HG03064 (cell line): Measurements from ENCODE around the gene PAK6.

Experiments used
- ATAC-seq: cut with Tn5 transposase; IDR thresholded peaks from one replicate; pipeline ENCODE4 v1.9.1; 2021; ENCODE audit warnings: low read depth; ENCODE audit not compliant: unreplicated experiment

PAK6 gene

DNA sequence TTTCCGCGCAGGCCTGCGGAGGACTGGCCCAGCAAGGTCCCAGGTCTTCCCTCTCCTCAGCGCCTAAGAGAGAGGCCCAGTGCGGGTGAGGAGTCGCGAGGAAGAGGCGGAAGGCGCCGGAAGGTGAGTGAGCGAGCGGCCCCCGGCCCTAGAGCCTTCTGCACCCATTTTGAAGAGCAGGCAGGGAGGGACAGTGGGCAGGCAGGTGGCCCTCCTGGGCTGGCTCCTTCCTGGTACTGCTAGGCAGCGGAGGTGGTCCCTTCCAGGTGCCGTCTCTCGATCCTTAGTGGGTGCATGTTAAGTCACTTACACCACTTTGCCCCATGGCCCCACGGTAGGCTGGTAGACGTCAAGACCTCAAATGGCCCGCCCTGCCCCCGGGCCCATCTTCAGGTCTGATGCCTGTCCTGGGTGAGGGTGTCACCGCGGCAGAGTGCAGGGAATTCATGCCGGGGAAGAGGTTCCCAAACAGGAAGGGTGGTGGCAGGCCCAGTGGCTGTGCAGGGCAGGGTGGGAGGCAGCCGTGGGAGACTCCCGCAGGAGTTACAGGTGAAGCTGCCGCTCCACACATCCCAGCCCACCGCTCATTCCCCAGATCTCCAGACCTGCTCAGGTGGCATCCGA lies 14.4 kb downstream of the PAK6 start:
- ATAC-seq = no peak

DNA sequence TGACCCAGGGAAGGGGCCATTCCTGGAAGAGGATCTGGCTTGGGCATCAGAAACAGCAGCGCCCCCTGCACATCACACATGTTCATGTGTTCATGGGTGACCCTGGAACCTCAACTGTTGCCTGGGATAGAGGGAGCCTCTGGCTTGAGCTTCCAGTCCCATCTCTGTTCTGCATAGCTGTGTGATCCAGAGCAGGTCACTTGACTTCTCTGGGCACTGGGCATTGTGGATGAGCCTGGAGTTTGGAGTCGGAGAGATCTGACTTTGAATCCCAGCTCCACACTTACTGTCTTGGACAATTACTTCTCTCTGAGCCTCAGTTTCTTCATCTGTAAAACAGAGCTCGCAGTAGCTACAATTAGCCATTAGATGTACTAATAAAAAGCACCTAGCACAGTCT lies 15.6 kb downstream of the PAK6 start:
- no peak for ATAC-seq

- no peak for ATAC-seq
Measured at GRCh38 chr15:40255033-40255432, 16.2 kb downstream of the PAK6 start.

DNA sequence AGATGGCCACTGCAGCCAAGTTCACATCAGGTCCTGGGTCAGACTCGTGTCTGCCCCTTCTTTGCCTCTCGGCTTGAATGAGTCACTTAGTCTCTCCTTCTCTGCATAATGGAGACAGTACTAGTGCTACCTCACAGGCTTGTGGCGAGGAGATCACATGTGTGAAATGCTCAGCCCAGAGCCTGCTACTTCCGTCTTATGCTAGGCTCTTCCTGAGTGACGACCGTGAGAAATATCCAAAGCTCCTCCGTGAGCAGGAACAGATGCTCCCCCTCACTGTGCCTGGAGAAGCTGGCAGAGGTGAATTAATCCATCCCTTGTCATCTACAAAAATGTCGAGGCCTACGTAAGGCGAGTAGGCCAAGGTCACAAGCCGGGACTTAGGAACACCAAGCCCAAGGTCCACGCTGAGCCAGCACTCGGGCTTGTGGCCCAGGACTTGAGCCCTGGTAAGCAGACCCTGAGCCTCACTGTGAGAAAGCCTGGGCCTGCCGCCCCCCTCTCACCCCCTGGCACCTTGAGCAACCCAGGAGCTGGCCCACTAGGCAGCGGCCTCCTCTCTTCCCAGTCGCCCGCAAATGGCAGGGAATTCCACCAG lies 17.9 kb downstream of the PAK6 start:
- no peak for ATAC-seq

GRCh38 chr15:40257656-40258450 lies 19.0 kb downstream of the PAK6 start:
- ATAC-seq = no peak

DNA sequence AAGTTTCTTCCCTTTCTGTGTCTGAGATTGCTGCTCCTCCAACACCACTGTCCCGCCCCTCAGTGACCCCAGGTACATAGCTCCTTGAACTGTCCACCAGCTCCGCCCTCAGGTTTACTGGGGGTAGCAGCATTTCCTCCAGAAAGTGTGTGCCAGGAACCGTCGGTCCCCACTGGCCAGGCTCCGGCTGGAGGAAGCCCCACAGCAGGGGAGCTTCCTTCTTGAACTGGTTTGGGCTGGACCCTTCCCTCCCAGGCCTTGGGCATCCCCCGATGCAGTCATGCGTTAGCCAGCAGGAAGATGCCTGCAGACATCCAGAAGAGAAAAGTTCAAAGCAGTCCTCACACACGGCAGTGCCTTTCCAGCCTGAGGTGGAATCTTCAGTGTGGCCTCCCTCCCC lies 19.7 kb downstream of the PAK6 start:
- ATAC-seq = no peak

- no peak for ATAC-seq
Measured at GRCh38 chr15:40259021-40259420, 20.2 kb downstream of the PAK6 start.

DNA sequence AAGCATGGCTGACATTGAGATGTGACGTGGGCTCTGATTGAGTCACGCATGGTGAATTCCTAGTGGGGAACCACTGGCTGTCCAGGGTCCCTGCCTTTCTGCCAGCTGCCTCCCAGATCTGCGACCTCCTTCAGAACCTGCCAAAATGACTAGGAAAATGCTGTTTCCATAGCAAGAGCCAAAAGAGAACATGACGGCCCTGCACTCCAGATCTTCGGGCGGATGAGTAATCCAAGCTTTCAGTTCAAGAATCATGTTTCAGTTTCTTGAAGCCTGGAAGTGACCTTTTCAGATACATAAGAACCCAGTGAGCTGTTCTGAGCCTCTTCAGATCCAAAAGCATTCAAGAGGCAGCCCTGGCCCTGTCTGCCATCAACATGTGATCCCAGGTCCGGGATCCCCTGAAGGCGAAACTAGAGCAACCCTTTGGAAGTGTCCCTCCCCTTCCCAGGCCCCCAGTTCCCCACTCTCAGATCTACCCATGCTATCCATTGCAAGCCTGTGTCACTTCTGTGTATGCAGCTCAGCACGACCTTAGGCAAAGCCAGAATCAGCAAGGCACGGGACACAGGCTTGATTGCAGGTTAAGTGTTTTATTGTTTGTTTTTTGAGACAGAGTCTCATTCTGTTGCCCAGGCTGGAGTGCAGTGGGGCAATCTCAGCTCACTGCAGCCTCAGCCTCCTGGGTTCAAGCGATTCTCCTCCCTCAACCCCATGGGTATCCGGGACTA lies 24.3 kb downstream of the PAK6 start:
- ATAC-seq = no peak

DNA sequence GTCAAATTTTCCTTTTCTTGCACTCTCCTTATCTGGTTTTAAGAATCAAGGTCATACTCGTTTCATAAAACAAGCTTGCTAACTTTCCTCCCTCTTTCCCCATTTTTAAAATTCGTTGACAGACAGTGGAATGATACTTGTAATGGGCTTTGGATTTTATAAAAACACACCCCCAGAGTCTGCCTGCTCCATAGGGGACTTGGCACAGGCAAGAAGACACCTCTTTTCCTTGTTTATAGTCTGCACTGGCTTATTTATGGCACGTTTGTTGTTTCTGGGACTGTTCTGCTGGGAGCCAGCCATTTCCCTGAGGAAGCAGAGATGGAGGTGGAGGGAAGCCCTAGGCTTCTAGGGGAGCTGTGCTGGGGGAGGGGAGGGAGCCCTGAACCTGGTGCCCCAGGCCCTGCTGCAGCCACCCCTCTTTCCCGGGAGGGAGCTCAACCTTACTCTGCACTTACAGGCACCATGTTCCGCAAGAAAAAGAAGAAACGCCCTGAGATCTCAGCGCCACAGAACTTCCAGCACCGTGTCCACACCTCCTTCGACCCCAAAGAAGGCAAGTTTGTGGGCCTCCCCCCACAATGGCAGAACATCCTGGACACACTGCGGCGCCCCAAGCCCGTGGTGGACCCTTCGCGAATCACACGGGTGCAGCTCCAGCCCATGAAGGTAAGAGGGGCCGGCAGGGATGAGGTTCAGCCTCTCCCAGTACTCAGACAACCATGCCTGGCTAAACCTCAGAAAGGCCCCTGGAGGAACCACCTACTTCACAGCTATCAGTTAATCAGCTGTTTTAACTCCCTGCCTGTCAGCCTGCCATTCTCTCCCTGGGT lies 25.7 kb downstream of the PAK6 start:
- ATAC-seq = no peak

DNA sequence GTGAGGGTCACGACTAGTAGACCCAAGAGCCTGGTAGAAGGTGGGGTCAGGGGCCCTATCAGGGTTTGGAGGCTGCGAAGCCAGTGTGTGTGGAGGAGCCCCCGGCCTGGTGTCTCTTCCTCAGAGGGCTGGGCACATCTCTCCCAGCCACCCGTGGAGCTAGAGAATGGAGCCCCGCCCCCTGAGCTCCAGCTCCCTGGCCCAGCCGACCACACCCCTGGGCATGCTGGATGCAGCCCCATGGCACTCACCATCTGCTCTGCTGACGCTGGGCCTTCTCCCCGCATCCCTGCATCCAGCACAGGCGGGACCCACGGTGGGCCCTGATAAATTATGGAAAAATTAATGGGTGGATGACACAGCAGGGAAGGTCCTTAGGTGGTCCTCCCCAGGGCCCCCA lies 26.5 kb downstream of the PAK6 start:
- no peak for ATAC-seq

DNA sequence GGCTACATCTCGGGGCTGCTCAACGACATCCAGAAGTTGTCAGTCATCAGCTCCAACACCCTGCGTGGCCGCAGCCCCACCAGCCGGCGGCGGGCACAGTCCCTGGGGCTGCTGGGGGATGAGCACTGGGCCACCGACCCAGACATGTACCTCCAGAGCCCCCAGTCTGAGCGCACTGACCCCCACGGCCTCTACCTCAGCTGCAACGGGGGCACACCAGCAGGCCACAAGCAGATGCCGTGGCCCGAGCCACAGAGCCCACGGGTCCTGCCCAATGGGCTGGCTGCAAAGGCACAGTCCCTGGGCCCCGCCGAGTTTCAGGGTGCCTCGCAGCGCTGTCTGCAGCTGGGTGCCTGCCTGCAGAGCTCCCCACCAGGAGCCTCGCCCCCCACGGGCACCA lies 27.0 kb downstream of the PAK6 start:
- ATAC-seq = no peak

DNA sequence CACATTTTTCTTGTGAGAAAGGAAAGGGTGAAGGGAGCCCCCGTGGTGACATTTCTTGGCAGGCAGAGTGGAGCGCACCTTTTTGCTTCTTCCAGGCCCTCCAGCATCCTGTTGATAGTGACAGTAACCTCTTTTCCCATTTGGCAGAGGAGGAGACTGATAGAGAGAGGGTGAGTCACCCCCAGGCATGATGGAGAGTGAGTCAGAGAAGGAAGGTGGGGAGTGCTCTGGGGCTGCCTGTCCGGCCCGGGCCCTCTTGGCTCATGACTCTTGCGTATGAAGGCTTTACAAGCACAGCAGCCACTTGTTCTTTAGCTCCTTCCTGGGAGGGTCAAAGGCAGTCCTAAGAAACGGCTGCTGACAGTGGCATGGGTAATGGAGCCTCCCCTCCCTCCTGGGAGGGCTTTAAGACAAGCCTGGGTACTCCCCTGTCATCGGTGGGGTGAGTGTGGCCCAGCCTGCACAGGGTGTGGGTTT lies 28.0 kb downstream of the PAK6 start:
- ATAC-seq = no peak

- ATAC-seq = no peak
Measured at GRCh38 chr15:40267670-40268069, 28.8 kb downstream of the PAK6 start.

DNA sequence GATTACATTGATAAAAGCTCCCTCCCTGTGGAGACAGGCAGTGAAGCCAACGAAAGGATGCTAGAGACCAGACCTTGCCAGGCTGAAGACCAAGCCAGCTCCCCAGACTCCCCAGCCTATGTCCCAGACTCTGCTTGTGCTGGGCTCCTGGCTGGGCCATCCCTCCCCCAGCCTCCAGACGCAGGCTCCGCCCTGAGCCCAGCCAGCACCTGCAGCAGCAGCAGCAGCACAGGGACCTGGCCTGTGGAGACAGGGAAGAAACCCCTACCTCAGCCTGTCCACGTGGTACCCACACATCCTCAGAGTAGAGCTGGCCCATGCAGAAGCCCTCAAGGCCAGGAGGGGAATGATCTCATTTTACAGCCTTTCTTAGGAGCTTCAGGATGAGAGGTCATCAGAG lies 30.7 kb downstream of the PAK6 start:
- ATAC-seq = no peak

DNA sequence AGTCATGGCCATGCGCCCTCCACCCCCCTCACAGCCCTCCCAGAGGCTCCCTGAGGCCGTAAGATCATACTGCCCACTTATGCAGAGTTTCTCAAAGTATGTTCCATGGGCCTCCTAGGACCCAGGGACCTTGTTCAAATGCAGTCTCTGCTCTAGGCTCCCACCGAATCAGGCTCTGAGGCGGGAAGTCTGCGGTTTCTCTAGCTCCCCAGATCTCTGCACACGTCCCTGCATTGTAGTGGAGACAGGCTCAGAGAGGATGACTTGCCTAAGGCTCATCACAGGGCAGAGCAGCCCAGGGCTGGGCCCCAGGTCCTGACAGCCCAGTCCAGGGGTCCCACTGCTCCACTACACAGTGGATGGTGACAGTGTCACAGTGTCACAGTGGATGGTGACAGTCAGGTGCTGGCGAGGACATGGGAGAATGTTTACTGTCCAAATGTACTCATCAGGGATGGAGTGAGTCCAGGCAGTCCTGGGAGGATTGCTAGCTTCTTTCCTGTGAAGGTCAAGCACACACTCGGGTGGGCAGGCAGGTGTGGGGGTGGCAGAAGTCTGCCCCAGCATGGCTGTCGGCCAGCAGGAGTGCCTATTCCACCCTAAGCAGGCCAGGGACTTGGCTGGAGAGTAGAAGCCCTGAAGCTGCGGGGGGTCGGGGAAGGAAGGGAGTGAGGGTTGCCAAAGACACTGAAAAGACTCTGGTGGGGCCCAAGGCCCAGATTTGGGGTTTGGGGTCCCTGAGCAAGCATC lies 31.6 kb downstream of the PAK6 start:
- no peak for ATAC-seq

DNA sequence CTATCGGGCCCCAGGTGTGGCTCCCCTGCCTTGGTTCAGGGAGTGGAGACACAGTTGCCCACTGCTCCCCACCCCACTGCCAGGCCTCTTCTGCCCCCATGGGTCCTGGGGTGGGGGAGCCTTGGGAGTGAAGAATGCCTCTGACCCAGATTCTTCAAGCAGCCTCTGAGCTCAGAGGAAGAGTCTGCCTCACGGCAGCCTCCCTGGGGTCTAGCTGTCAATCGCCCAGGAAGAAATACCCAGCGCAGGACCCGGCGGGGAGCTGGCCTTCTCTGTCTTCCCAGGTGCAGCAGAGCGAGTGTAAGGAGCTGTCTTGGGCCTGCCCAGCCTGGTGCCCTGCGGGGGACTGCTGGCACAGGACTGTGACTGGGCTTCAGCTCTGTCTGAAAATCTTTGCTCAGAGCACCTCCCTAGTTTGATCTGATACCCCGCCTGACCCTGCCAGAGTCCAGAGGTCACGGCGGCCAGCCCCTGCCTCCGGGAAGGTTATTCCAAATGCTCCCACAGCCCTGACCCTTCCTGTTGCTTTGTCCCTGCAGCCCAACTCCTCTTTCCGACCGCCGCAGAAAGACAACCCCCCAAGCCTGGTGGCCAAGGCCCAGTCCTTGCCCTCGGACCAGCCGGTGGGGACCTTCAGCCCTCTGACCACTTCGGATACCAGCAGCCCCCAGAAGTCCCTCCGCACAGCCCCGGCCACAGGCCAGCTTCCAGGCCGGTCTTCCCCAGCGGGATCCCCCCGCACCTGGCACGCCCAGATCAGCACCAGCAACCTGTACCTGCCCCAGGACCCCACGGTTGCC lies 33.0 kb downstream of the PAK6 start:
- no peak for ATAC-seq

DNA sequence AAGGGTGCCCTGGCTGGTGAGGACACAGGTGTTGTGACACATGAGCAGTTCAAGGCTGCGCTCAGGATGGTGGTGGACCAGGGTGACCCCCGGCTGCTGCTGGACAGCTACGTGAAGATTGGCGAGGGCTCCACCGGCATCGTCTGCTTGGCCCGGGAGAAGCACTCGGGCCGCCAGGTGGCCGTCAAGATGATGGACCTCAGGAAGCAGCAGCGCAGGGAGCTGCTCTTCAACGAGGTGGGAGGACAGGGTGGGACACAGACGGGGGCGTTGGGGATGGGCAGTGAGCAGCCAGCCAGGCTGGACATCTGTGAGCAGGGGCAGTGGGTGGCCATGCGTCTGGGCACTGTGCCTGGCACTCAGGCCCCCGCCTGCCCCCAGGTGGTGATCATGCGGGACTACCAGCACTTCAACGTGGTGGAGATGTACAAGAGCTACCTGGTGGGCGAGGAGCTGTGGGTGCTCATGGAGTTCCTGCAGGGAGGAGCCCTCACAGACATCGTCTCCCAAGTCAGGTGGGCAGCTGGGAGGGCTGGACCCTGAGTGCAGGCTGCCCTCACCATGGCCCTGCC lies 33.7 kb downstream of the PAK6 start:
- no peak for ATAC-seq

- no peak for ATAC-seq
Measured at GRCh38 chr15:40273428-40273827, 34.6 kb downstream of the PAK6 start.
